PC-9 (cell line): ENCODE results near the gene HES3. TPM values are rescaled to one million over a fixed set of nuclear protein-coding genes. Genes with fewer than 3 reads are reported as not detected.

Experiments
- BruUV-seq: library from RNA; stranded (reverse); fragments of 400-500 nt; replicated peaks from 2 replicates; lab custom pipeline; 2021; lab: Mats Ljungman, UMichigan
- CTCF ChIA-PET: fragments of 300-600 bp; sonication (Branson Sonifier 250); formaldehyde crosslinking; loops from one replicate; lab custom pipeline; 2022; ENCODE audit warnings: antibody characterized with exemption; lab: Charles Lee
- POLR2A ChIA-PET: fragments of 300-600 bp; sonication (Branson Sonifier 250); formaldehyde crosslinking; loops from one replicate; lab custom pipeline; 2022; ENCODE audit warnings: antibody characterized with exemption; ENCODE audit not compliant: unreplicated experiment; lab: Charles Lee
- DNase-seq, 2 experiments: peaks; one replicate each; pipeline versions ENCODE4 v3.0.0 to v3.0.0-alpha.2; 2015 to 2022; ENCODE audit warnings: mixed read lengths in 1 of 2
- H2AFZ ChIP-seq: fragments of 200-600 bp; sonication (generic); 2 replicates; pipeline ENCODE4 v1.8.1; 2017; ENCODE audit warnings: antibody characterized with exemption
- H3F3A ChIP-seq: fragments of 200-600 bp; sonication (generic); 2 replicates; pipeline ENCODE4 v1.8.1; 2017; ENCODE audit warnings: antibody characterized with exemption, mild to moderate bottlenecking, low read depth; ENCODE audit not compliant: insufficient read depth
- H3K27ac ChIP-seq: fragments of 200-600 bp; sonication (generic); 2 replicates; pipeline ENCODE4 v1.6.1; 2016; ENCODE audit warnings: mixed run types
- H3K27me3 ChIP-seq: fragments of 200-600 bp; sonication (generic); 2 replicates; pipeline ENCODE4 v1.6.1; 2016; ENCODE audit warnings: low read depth, mixed run types; ENCODE audit not compliant: insufficient read depth
- H3K36me3 ChIP-seq: fragments of 200-600 bp; sonication (generic); 2 replicates; pipeline ENCODE4 v1.6.1; 2016; ENCODE audit warnings: low read depth, mixed run types
- H3K4me1 ChIP-seq: fragments of 200-600 bp; sonication (generic); replicated peaks from 2 replicates; pipeline ENCODE4 v1.6.1; 2016; ENCODE audit warnings: mixed run types; ENCODE audit not compliant: insufficient read depth
- H3K4me2 ChIP-seq: fragments of 200-600 bp; sonication (generic); 2 replicates; pipeline ENCODE4 v1.6.1; 2017; ENCODE audit warnings: mixed run types
- H3K4me3 ChIP-seq: fragments of 200-600 bp; sonication (generic); 2 replicates; pipeline ENCODE4 v1.6.1; 2016; ENCODE audit warnings: mixed run types
- H3K79me2 ChIP-seq: fragments of 200-600 bp; sonication (generic); 2 replicates; pipeline ENCODE4 v1.6.1; 2017; ENCODE audit warnings: low read depth, mixed run types
- H3K9me2 ChIP-seq: fragments of 200-600 bp; sonication (generic); 2 replicates; pipeline ENCODE4 v1.8.1; 2017; ENCODE audit warnings: mild to moderate bottlenecking; ENCODE audit not compliant: insufficient read depth
- H3K9me3 ChIP-seq: fragments of 200-600 bp; sonication (generic); 2 replicates; pipeline ENCODE4 v1.8.1; 2016; ENCODE audit warnings: low read depth; ENCODE audit not compliant: insufficient read depth
- H4K20me1 ChIP-seq: fragments of 200-600 bp; sonication (generic); 2 replicates; pipeline ENCODE4 v1.8.1; 2017; ENCODE audit not compliant: insufficient read depth
- EZH2 ChIP-seq: fragments of 200-600 bp; sonication (generic); IDR thresholded peaks from 2 replicates; pipeline ENCODE4 v1.8.0; 2017; ENCODE audit warnings: antibody characterized with exemption, low read depth
- intact Hi-C: fragments of 100-400 bp; cut with micrococcal nuclease; formaldehyde crosslinking; loops from one replicate; pipeline ENCODE4 v1.10.0; 2022; ENCODE audit not compliant: unreplicated experiment
- total RNA-seq: library from RNA; stranded (reverse); gene quantifications from 2 replicates; pipeline ENCODE4 v1.2.3, GENCODE V29; 2021
- TF ChIP-seq, protein P1 (sequence below): fragments of 200-600 bp; sonication (generic); conservative IDR thresholded peaks from 2 replicates; pipeline ENCODE4 v1.6.1; 2017; ENCODE audit warnings: mixed run types, antibody characterized with exemption, mild to moderate bottlenecking, moderate library complexity

Gene HES3
- total RNA-seq, 1 experiment from 2014 or later, result not detected

DNA sequence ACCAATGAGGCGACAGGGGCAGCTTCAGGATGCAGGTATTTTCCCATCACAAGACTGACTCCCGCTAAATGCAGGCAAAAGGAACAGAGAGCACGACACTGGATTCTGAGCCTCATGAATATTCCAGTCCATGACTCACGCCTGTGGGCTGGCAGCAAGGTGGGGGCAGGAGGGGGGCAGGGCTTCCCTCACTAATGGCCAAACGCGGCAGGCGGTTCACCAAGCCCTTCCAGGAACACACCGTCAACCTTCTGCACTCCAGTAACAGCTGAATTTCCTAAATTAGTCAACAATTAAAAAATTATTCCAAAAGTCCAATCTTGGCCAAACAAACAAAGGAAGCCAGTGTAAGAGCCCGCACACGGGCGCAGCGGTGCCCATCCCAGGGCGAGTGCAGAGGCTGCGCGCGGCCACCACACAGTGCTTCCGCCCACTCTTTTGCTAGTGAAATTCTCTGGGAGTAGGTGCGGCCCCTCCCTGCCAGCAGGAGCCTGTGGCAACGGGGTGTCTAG is 29.5 kb downstream of the HES3 start:
- BruUV-seq, result no TSS peak
- intact Hi-C loops, result no loop called here
- no peak overlapping the region for H3K27ac ChIP-seq
- H3K4me3 ChIP-seq, result no peak overlapping the region
- no peaks in the 10 kb centered on the region for H3K9me3 ChIP-seq
- no peaks in the 10 kb centered on the region for H3K36me3 ChIP-seq
- no peaks in the 10 kb centered on the region for H3K4me1 ChIP-seq
- no peaks in the 10 kb centered on the region for H4K20me1 ChIP-seq
- TF ChIP-seq, protein P1, sequence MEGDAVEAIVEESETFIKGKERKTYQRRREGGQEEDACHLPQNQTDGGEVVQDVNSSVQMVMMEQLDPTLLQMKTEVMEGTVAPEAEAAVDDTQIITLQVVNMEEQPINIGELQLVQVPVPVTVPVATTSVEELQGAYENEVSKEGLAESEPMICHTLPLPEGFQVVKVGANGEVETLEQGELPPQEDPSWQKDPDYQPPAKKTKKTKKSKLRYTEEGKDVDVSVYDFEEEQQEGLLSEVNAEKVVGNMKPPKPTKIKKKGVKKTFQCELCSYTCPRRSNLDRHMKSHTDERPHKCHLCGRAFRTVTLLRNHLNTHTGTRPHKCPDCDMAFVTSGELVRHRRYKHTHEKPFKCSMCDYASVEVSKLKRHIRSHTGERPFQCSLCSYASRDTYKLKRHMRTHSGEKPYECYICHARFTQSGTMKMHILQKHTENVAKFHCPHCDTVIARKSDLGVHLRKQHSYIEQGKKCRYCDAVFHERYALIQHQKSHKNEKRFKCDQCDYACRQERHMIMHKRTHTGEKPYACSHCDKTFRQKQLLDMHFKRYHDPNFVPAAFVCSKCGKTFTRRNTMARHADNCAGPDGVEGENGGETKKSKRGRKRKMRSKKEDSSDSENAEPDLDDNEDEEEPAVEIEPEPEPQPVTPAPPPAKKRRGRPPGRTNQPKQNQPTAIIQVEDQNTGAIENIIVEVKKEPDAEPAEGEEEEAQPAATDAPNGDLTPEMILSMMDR, result no peak
- TF ChIP-seq EZH2, result no peak
- no peaks in the 10 kb centered on the region for H3K79me2 ChIP-seq
- no peaks in the 10 kb centered on the region for H3K9me2 ChIP-seq
- ChIA-PET POLR2A (no interaction called here), CTCF (no interaction called here)
- no peak overlapping the region for H3K4me2 ChIP-seq
- no peak for DNase-seq
- no peaks in the 10 kb centered on the region for H3K27me3 ChIP-seq
- no peaks in the 10 kb centered on the region for H3F3A ChIP-seq
- H2AFZ ChIP-seq, result no peak overlapping the region

DNA sequence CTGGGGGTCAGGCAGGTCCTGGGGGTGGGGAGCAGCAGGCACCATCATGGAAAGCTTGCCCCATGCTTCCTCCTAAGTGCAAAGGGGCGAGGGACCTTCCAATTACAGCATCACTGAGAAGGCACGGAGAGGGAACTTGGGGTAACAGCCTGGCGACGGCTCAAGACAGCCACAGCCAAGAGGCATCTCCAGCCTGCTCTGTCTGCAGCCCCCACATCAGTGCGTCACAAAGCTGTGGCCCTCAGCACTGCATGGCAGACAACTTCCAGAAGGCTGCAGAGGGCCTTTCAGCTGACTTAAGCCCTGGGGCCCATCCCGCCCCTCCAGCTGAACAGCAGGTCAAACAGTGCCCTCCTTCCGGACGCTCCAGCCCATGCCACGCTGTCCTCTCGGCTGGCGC is 30.1 kb downstream of the HES3 start:
- BruUV-seq, result no TSS peak
- Histone ChIP-seq H3K9me2 (no peaks in the 10 kb centered on the region), H2AFZ (no peak overlapping the region), H3K27me3 (no peaks in the 10 kb centered on the region), H3K36me3 (no peaks in the 10 kb centered on the region), H3K9me3 (no peaks in the 10 kb centered on the region), H3K79me2 (no peaks in the 10 kb centered on the region), H3F3A (no peaks in the 10 kb centered on the region), H3K4me3 (no peak overlapping the region), H3K4me2 (no peak overlapping the region), H4K20me1 (no peaks in the 10 kb centered on the region), H3K27ac (no peak overlapping the region), H3K4me1 (no peaks in the 10 kb centered on the region)
- TF ChIP-seq, protein P1, result no peak
- ChIA-PET POLR2A (no interaction called here), CTCF (no interaction called here)
- no peak for DNase-seq
- intact Hi-C loops, result no loop called here

DNA sequence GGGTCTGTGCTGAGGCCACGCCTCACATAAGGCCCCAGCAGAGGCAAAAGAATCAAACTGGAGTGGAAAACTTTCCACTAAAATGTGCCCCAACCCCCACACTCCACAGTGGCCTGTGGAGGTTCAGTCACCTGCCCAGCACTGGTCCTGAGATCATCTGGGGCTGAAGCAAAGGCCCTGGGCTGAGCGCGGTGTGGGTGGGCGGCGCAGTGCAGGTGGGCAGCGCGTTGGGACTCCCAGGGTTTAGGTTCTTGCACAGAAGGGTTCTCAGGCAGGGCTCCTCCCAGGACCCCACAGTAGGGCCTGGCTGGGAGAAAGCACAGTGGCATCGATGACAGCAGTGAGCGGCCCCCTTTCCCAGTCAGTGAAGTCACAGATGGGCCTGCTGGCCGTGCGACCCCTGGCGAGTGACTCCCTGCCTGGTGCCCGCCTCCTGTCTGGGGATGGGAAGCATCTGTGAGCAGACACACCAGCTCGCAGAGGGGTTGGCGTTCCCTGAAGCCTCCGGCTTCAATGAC is 30.7 kb downstream of the HES3 start:
- no peaks in the 10 kb centered on the region for H3K9me3 ChIP-seq
- H4K20me1 ChIP-seq, result no peaks in the 10 kb centered on the region
- no peak overlapping the region for H3K27ac ChIP-seq
- CTCF ChIA-PET, result no interaction called here
- no peak for TF ChIP-seq EZH2
- TF ChIP-seq, protein P1, result no peak
- H3K9me2 ChIP-seq, result no peaks in the 10 kb centered on the region
- no peaks in the 10 kb centered on the region for H3K36me3 ChIP-seq
- no peaks in the 10 kb centered on the region for H3F3A ChIP-seq
- BruUV-seq, result no TSS peak
- H3K27me3 ChIP-seq, result no peaks in the 10 kb centered on the region
- intact Hi-C loops, result no loop called here
- POLR2A ChIA-PET, result no interaction called here
- no peak overlapping the region for H3K4me3 ChIP-seq
- H2AFZ ChIP-seq, result no peak overlapping the region
- no peak for DNase-seq
- no peaks in the 10 kb centered on the region for H3K4me1 ChIP-seq
- no peaks in the 10 kb centered on the region for H3K79me2 ChIP-seq
- no peak overlapping the region for H3K4me2 ChIP-seq
